IMR-90 (cell line): ENCODE data around the gene UNC50. TPM values are rescaled to one million over a fixed set of nuclear protein-coding genes. Genes with fewer than 3 reads are reported as not detected.

ENCODE experiments used
- ATAC-seq: fragments of 200-7000 bp; cut with Tn5 transposase; 2 replicates; pipeline ENCODE4 v1.9.1; 2020; ENCODE audit warnings: low read depth, mild to moderate bottlenecking, moderate library complexity
- BruUV-seq: library from RNA; stranded (reverse); fragments of 400-500 nt; replicated peaks from 2 replicates; lab custom pipeline; 2021; lab: Mats Ljungman, UMichigan
- CTCF ChIA-PET: fragments of 300-600 bp; formaldehyde crosslinking; extraction: SDS; loops from one replicate; lab custom pipeline; 2021; ENCODE audit warnings: antibody characterized with exemption; lab: Yijun Ruan, JAX
- POLR2A ChIA-PET: fragments of 300-600 bp; sonication (Branson Sonifier 250); formaldehyde crosslinking; loops from one replicate; lab custom pipeline; 2022; ENCODE audit warnings: antibody characterized with exemption; ENCODE audit not compliant: unreplicated experiment; lab: Charles Lee
- DNase-seq: peaks from one replicate; pipeline ENCODE4 v3.0.0; 2013
- H2AFZ ChIP-seq: replicated peaks from 2 replicates; pipeline ENCODE3; 2013; ENCODE audit warnings: low read length, mild to moderate bottlenecking; ENCODE audit not compliant: poor library complexity
- H2AK5ac ChIP-seq: 2 replicates; pipeline ENCODE4 v1.6.1; 2013; ENCODE audit warnings: low read depth, low read length, inconsistent platforms
- H2AK9ac ChIP-seq: replicated peaks from 2 replicates; pipeline ENCODE3; 2013; ENCODE audit warnings: mild to moderate bottlenecking, low read depth, low read length, moderate library complexity; ENCODE audit not compliant: poor library complexity
- H2BK120ac ChIP-seq: 2 replicates; pipeline ENCODE4 v1.6.1; 2013; ENCODE audit warnings: low read depth, low read length, inconsistent platforms
- H2BK15ac ChIP-seq: 3 replicates; pipeline ENCODE4 v1.6.1; 2013; ENCODE audit warnings: low read depth, low read length, inconsistent platforms
- H2BK20ac ChIP-seq: 2 replicates; pipeline ENCODE4 v1.6.1; 2013; ENCODE audit warnings: low read depth, mild to moderate bottlenecking, inconsistent platforms, low read length, moderate library complexity
- H2BK5ac ChIP-seq: 2 replicates; pipeline ENCODE4 v1.6.1; 2013; ENCODE audit warnings: mild to moderate bottlenecking, low read depth, low read length, inconsistent platforms; ENCODE audit not compliant: poor library complexity, severe bottlenecking
- H3K14ac ChIP-seq: replicated peaks from 2 replicates; pipeline ENCODE4 v1.6.1; 2013; ENCODE audit warnings: low read depth, low read length, inconsistent platforms
- H3K18ac ChIP-seq: 2 replicates; pipeline ENCODE4 v1.6.1; 2013; ENCODE audit warnings: low read depth, low read length, control low read depth
- H3K23ac ChIP-seq: 2 replicates; pipeline ENCODE4 v1.6.1; 2013; ENCODE audit warnings: low read depth, low read length, inconsistent platforms
- H3K27ac ChIP-seq: 2 replicates; pipeline ENCODE4 v1.5.1; 2013; ENCODE audit warnings: mild to moderate bottlenecking, control low read depth, low read length; ENCODE audit not compliant: insufficient read depth
- H3K27me3 ChIP-seq: 2 replicates; pipeline ENCODE4 v1.6.1; 2013; ENCODE audit warnings: low read length; ENCODE audit not compliant: control insufficient read depth, insufficient read depth
- H3K36me3 ChIP-seq: 2 replicates; pipeline ENCODE4 v1.6.1; 2013; ENCODE audit warnings: low read length, mixed read lengths; ENCODE audit not compliant: control insufficient read depth, insufficient read depth
- H3K4ac ChIP-seq: 2 replicates; pipeline ENCODE4 v1.6.1; 2013; ENCODE audit warnings: low read depth, low read length, inconsistent platforms
- H3K4me1 ChIP-seq: 2 replicates; pipeline ENCODE4 v1.6.1; 2013; ENCODE audit warnings: low read length, mixed read lengths; ENCODE audit not compliant: control insufficient read depth, insufficient read depth
- H3K4me2 ChIP-seq: 2 replicates; pipeline ENCODE4 v1.6.1; 2013; ENCODE audit warnings: low read depth, mild to moderate bottlenecking, control low read depth, low read length, moderate library complexity
- H3K4me3 ChIP-seq: 2 replicates; pipeline ENCODE4 v1.5.1; 2013; ENCODE audit warnings: low read depth, mild to moderate bottlenecking, control low read depth, low read length, moderate library complexity; ENCODE audit not compliant: insufficient read depth
- H3K56ac ChIP-seq: 2 replicates; pipeline ENCODE4 v1.6.1; 2013; ENCODE audit warnings: low read length, inconsistent platforms; ENCODE audit not compliant: insufficient read depth; ENCODE audit errors: extremely low read depth
- H3K79me1 ChIP-seq, 2 experiments: 2 replicates each; pipeline ENCODE4 v1.6.1; 2013; ENCODE audit warnings: low read length in 2 of 2, inconsistent platforms in 1 of 2, low read depth in 1 of 2
- H3K9ac ChIP-seq: 2 replicates; pipeline ENCODE4 v1.6.1; 2013; ENCODE audit warnings: low read depth, low read length, control low read depth
- H3K9me1 ChIP-seq: 2 replicates; pipeline ENCODE4 v1.6.1; 2013; ENCODE audit warnings: low read length, inconsistent platforms; ENCODE audit not compliant: insufficient read depth
- H3K9me3 ChIP-seq: 2 replicates; pipeline ENCODE4 v1.6.1; 2013; ENCODE audit warnings: low read length; ENCODE audit not compliant: control insufficient read depth, insufficient read depth
- H4K20me1 ChIP-seq: 2 replicates; pipeline ENCODE4 v1.6.1; 2013; ENCODE audit warnings: low read length, inconsistent platforms; ENCODE audit not compliant: insufficient read depth
- H4K5ac ChIP-seq: 2 replicates; pipeline ENCODE4 v1.6.1; 2013; ENCODE audit warnings: mild to moderate bottlenecking, low read depth, low read length, control low read depth
- H4K8ac ChIP-seq, 2 experiments: 2 replicates each; pipeline ENCODE4 v1.6.1; 2013; ENCODE audit warnings: low read depth in 2 of 2, low read length in 2 of 2, control low read depth in 1 of 2, inconsistent platforms in 1 of 2
- H4K91ac ChIP-seq: 2 replicates; pipeline ENCODE4 v1.6.1; 2013; ENCODE audit warnings: low read depth, low read length, inconsistent platforms; ENCODE audit not compliant: insufficient read depth
- BHLHE40 ChIP-seq: fragments of 150-350 bp; IDR thresholded peaks from 2 replicates; pipeline ENCODE4 v1.6.1; 2016; ENCODE audit warnings: mild to moderate bottlenecking, low read depth, low read length
- MAFK ChIP-seq: IDR thresholded peaks from 2 replicates; pipeline ENCODE4 v1.6.1; 2012; ENCODE audit warnings: low read depth, low read length, improper control_type of control experiment
- NFE2L2 ChIP-seq: fragments of 150-350 bp; IDR thresholded peaks from 2 replicates; pipeline ENCODE4 v1.6.1; 2016; ENCODE audit warnings: low read depth, mild to moderate bottlenecking, low read length
- POLR2A ChIP-seq: IDR thresholded peaks from 2 replicates; pipeline ENCODE4 v1.6.1; 2012; ENCODE audit warnings: mild to moderate bottlenecking, low read depth, low read length
- USF2 ChIP-seq: fragments of 150-350 bp; IDR thresholded peaks from 2 replicates; pipeline ENCODE4 v1.6.1; 2017; ENCODE audit warnings: mild to moderate bottlenecking, antibody characterized with exemption, low read length, low read depth
- WGBS, 2 experiments: methylation state at CpG; one replicate each; pipeline versions ENCODE4 v1.1.5 to v1.1.7; 2013; ENCODE audit warnings: missing lambda C conversion rate in 2 of 2; ENCODE audit not compliant: insufficient read length in 1 of 2; ENCODE audit errors: extremely low coverage in 2 of 2; 5-methylcytosine and 5-hydroxymethylcytosine counted together
- dilution Hi-C: fragments of 300-500 bp; cut with HindIII; formaldehyde crosslinking; loops from one replicate; pipeline ENCODE4 v1.14.3; 2018; ENCODE audit warnings: low sequenced_read_pairs; ENCODE audit not compliant: unreplicated experiment
- in situ Hi-C: fragments of 300-500 bp; cut with MboI; formaldehyde crosslinking; loops from 3 replicates; pipeline ENCODE4 v1.14.3; 2019; ENCODE audit warnings: low sequenced_read_pairs, inconsistent platforms, mixed read lengths
- intact Hi-C: fragments of 100-400 bp; cut with micrococcal nuclease; formaldehyde crosslinking; loops from 2 replicates; pipeline ENCODE4 v1.10.0; 2022
- polyA plus RNA-seq, 3 experiments: library from polyadenylated mRNA; depleted of rRNA; stranded (reverse); fragments of >200 nt; gene quantifications; 2 replicates each; pipeline ENCODE4 v1.2.3, GENCODE V29; 2012; ENCODE audit warnings: low replicate concordance in 1 of 3
- total RNA-seq: library from RNA; depleted of rRNA; stranded (reverse); fragments of >200 nt; gene quantifications from 2 replicates; pipeline ENCODE4 v1.2.3, GENCODE V29; 2012
- TF ChIP-seq, protein P1 (sequence below): conservative IDR thresholded peaks from 2 replicates; pipeline ENCODE4 v1.5.1; 2012; ENCODE audit warnings: mild to moderate bottlenecking, low read depth, low read length, improper control_type of control experiment

The UNC50 gene
- total and polyA plus RNA-seq, 2 of the 4 experiments (the other 2 are of a cell fraction), result 18.3 to 34.1 TPM

- peak; percentile 21 for ATAC-seq
These were observed 46.3 kb upstream of the UNC50 start for GRCh38 chr2:98561902-98562695.

More at GRCh38 chr2:98561902-98562695, 46.3 kb upstream of the UNC50 start:
- Histone ChIP-seq H3K9me3 (no peaks in the 10 kb centered on the region), H3K4me2 (no peak overlapping the region), H3K4ac (no peak overlapping the region), H3K27ac (no peak overlapping the region), H2BK15ac (no peak overlapping the region), H2AK5ac (no peak overlapping the region), H2AK9ac (no peak overlapping the region), H3K14ac (no peak overlapping the region), H3K36me3 (peaks cover 16% of the 10 kb centered on the region), H3K18ac (no peak overlapping the region), H2BK20ac (no peak overlapping the region), H3K4me1 (peaks cover 14% of the 10 kb centered on the region), H4K91ac (no peak overlapping the region), H3K27me3 (no peaks in the 10 kb centered on the region), H3K9ac (no peak overlapping the region), H4K5ac (no peak overlapping the region), H2BK5ac (no peak overlapping the region), H2BK120ac (no peak overlapping the region), H4K8ac (no peak overlapping the region), H3K56ac (no peak overlapping the region), H2AFZ (peak overlapping the region; percentile 13), H3K4me3 (no peak overlapping the region), H4K20me1 (peaks cover 5% of the 10 kb centered on the region; the same call in 1 of the 2 replicates), H3K23ac (no peak overlapping the region), H3K9me1 (peaks cover 17% of the 10 kb centered on the region), H3K79me1 (0 out of 4 replicates have a peak, but pooled peaks cover 0 to 4% of the 10 kb centered on the region in 2 experiments)
- POLR2A ChIA-PET, result no interaction called here
- dilution Hi-C loops (no loop called here), in situ Hi-C loops (no loop called here), intact Hi-C loops (no loop called here)
- DNase-seq, result no peak
- no TSS peak for BruUV-seq
- TF ChIP-seq USF2 (no peak), POLR2A (no peak), NFE2L2 (no peak), BHLHE40 (no peak), MAFK (no peak)
- TF ChIP-seq, protein P1, sequence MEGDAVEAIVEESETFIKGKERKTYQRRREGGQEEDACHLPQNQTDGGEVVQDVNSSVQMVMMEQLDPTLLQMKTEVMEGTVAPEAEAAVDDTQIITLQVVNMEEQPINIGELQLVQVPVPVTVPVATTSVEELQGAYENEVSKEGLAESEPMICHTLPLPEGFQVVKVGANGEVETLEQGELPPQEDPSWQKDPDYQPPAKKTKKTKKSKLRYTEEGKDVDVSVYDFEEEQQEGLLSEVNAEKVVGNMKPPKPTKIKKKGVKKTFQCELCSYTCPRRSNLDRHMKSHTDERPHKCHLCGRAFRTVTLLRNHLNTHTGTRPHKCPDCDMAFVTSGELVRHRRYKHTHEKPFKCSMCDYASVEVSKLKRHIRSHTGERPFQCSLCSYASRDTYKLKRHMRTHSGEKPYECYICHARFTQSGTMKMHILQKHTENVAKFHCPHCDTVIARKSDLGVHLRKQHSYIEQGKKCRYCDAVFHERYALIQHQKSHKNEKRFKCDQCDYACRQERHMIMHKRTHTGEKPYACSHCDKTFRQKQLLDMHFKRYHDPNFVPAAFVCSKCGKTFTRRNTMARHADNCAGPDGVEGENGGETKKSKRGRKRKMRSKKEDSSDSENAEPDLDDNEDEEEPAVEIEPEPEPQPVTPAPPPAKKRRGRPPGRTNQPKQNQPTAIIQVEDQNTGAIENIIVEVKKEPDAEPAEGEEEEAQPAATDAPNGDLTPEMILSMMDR, result no peak
- CTCF ChIA-PET, result no interaction called here
- WGBS, 2 experiments, result 67% methylated on average over 1 of the region's 13 CpGs; no CpG with 5 or more reads in 1 of the 2 experiments
